WI38 (cell line): ENCODE results near the gene LRIF1.

Source experiments
- H3K4me3 ChIP-seq: 2 replicates; pipeline ENCODE4 v1.5.1; 2011; ENCODE audit warnings: low read depth, mild to moderate bottlenecking, control low read depth, low read length
- TF ChIP-seq, protein P1 (sequence below): IDR thresholded peaks from 2 replicates; pipeline ENCODE4 v1.5.1; 2012; ENCODE audit warnings: low read depth, mild to moderate bottlenecking, control low read depth, low read length

Gene LRIF1

DNA sequence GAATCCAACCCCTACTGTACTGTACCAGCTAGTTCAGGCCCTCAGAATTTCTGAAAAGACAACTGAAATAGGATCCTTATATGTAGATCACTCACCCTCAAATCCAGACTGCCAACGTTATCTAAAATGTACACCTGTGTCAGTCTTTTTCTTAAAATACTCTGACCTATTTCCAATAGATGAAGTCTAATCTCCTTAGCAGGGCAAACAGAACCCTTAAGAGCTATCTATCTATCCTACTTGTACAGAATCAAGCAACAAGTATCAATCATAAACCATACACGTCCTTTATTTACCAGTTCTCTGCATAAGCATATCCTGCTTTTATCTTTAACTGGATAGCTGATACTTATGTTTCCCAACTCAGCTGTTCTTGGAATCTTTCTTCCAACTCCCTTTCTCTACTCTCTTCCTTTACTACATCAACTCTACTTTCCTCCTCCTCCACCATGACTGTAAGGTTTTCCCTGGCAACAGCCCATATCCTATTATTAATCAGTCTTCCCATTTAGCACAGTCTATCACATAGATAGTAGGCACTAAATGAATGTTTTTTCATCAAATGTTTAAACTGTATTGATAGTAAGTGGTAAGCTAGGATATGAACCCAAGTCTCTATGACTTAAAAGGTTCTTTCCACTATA, 2.8 kb downstream of the LRIF1 start:
- no peak overlapping the region for H3K4me3 ChIP-seq
- TF ChIP-seq, protein P1, sequence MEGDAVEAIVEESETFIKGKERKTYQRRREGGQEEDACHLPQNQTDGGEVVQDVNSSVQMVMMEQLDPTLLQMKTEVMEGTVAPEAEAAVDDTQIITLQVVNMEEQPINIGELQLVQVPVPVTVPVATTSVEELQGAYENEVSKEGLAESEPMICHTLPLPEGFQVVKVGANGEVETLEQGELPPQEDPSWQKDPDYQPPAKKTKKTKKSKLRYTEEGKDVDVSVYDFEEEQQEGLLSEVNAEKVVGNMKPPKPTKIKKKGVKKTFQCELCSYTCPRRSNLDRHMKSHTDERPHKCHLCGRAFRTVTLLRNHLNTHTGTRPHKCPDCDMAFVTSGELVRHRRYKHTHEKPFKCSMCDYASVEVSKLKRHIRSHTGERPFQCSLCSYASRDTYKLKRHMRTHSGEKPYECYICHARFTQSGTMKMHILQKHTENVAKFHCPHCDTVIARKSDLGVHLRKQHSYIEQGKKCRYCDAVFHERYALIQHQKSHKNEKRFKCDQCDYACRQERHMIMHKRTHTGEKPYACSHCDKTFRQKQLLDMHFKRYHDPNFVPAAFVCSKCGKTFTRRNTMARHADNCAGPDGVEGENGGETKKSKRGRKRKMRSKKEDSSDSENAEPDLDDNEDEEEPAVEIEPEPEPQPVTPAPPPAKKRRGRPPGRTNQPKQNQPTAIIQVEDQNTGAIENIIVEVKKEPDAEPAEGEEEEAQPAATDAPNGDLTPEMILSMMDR, result no peak

DNA sequence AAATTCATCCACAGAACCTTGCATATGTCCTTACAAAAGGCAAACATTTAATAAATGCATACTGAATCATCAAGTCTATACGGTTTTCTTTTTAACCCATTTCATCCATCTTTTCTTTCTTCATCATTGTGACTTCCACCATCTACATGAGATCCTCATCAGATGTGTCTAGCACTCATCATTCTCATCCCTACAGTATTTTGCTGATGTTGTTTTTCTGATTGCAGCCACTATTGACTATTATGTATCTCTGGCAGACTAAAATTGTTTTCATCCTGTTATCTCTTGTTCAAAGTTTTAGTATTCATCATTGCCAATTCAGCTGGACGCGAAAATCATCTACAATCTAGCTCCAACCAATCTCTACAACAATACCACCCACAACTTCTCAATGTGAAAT, 5.9 kb downstream of the LRIF1 start:
- TF ChIP-seq, protein P1, result no peak
- no peak overlapping the region for H3K4me3 ChIP-seq

DNA sequence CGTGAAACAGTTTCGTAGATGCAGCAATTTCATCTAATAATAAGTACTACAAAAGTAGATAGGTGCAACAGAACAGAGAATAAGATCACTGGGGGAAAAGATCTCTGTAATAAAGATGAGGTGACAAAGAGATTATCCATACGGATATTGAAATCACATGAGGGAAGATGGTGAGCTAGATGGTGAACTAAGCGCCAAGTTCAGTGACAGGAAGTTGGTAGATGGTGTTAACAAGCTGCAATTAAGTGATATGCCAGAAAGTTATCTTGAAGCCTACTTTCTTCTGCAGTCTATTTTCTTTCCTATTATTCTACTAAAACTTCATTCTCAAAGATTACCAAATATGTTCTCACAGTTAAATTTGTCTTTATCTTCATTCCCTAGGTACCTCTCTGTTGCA, 7.1 kb downstream of the LRIF1 start:
- TF ChIP-seq, protein P1, result no peak
- no peak overlapping the region for H3K4me3 ChIP-seq

DNA sequence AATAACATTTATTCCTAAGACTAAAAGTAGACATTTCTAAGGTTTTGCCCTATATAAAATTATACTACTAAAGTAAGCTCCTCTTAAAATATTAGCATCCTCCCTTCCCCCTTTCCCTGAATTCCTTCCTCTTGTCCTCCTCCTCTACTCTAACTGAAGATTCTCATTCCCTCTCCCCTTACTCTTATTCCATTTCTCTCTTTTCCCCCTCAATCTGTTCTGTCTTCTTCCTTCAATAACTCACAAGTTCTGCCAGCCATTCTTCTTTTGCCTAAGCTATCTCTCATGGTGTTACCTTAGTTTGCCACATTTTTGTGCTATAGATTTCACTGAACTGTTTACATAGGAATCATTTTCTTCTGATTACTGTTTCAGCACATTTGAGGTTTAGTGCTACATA, 10.7 kb downstream of the LRIF1 start:
- no peak overlapping the region for H3K4me3 ChIP-seq
- TF ChIP-seq, protein P1, result no peak

DNA sequence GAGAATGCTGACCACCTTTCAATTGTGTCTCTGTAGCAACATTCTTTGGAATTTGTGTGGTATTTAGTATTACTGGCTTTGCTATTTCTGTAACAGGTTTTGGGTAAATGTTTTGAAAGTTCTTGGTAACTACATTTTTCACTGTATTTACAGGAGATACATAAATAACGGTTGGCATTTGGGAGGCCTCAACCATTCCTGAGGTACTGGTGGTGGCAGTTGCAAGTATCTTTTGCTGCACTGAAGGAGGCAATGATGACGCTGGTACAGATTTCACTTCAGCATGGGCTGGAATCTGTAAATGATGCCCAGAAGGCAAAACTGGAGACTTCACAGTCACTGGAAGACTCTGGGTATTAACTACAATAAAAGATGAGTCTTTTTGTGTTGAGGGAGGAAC, 11.7 kb downstream of the LRIF1 start:
- H3K4me3 ChIP-seq, result no peak overlapping the region
- TF ChIP-seq, protein P1, result no peak

DNA sequence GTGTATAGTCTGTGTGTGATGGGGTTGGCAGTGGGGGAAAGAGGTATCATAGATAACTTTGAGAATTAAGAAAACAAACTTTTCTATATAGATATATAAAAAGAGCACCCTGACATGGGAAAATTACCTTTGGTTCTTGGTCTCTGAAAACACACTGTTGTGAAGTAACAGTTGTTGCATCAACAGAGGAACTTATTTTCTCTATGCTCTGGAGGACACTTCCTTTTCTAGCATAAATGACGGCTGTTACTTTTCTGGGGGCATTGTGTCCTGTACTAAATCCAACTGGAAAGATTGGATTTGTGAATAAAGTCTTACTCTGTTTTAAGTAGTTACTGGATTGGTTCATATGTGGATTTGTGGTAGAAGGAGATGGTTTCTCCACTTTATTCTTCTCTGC, 12.6 kb downstream of the LRIF1 start:
- H3K4me3 ChIP-seq, result no peak overlapping the region
- TF ChIP-seq, protein P1, result no peak

DNA sequence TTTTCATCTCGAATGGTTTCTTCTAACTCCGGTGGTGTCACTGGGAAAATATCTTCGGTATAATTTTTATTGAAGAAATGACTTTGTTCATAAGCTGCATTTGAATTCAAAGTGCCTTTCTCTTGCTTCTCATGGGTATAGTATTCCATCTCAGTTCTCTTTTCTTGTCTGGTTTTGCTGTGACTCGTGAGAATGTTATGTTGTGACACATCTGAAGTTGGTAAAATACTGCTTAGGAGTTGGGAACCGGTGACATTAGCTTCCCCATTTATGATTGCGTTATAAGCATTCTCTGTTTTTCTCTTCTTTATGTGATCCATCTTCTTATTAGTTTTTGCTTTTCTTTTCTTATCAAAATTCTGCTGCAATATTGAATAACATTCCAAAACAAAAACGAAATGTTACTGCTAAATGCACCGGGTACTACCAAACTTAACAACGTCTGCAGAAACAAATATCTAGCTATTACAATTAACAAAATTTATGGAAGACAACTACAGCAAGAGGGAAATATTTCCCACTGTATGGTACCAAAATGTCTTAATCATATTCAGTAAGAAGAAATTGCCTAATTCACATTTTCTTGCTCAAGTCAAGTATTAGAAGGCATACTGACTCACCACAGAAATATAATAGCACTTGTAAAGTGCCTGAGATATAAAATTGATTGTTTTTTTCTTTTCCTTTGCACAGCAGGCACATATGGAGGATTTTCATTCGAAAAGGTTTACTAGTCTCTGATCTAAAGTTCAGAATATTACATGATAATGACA, 15.5 kb downstream of the LRIF1 start:
- TF ChIP-seq, protein P1, result no peak
- H3K4me3 ChIP-seq, result no peak overlapping the region
